ENCODE measurements around the gene ZNF821. TPM values are rescaled to one million over a fixed set of nuclear protein-coding genes. Genes with fewer than 3 reads are reported as not detected.

Gene ZNF821
- total and polyA plus RNA-seq, 10 of the 15 experiments (the other 5 are each of a cell fraction or from before 2014, with no cell fraction given) = 0.82 to 9.9 (median 6.8) TPM

- TF ChIP-seq HDAC6 (IDR thresholded peaks at IDR 0.05; ENCODE audit: unreplicated experiment) = no peak
- no peak for TF ChIP-seq KAT2A (conservative IDR thresholded peaks at IDR 0.05; ENCODE audit: control insufficient read depth, low read depth, low read length)
- TF ChIP-seq PML (IDR thresholded peaks at IDR 0.05; ENCODE audit: low read length) = no peak
Observed at GRCh38 chr16:71865173-71865863, 18.7 kb downstream of the ZNF821 start (continued).

- 94% methylated on average over 5 of the region's 5 CpGs for WGBS (ENCODE audit: insufficient coverage, insufficient replicate concordance, low lambda C conversion rate, missing lambda C conversion rate)
- Histone ChIP-seq H4K20me1 (ENCODE audit: control insufficient read depth, insufficient read depth) (no peaks in the 10 kb centered on the region), H3K79me2 (ENCODE audit: control insufficient read depth, insufficient read depth, low read length) (no peaks in the 10 kb centered on the region), H2AFZ (ENCODE audit: control insufficient read depth, low read depth, low read length) (no peak overlapping the region), H3K4me1 (ENCODE audit: control insufficient read depth, insufficient read depth, low read length) (no peaks in the 10 kb centered on the region), H3K4me2 (ENCODE audit: control insufficient read depth, insufficient read depth) (no peak overlapping the region), H3K4me3 (no peak overlapping the region), H3K36me3 (ENCODE audit: control insufficient read depth in 2 of 2, insufficient read depth in 2 of 2, low read length in 1 of 2) (peaks cover 7 to 13% of the 10 kb centered on the region in 2 experiments; a peak in 3 of 4 replicates), H3K9me3 (replicated peaks; ENCODE audit: control insufficient read depth, insufficient read depth, low read length) (no peaks in the 10 kb centered on the region), H3K27ac (ENCODE audit: control insufficient read depth, insufficient read depth) (no peak overlapping the region), H3K27me3 (replicated peaks in 1 of 2; ENCODE audit: control insufficient read depth in 2 of 2, insufficient read depth in 2 of 2, low read length in 1 of 2) (no peaks in the 10 kb centered on the region), H3K9ac (ENCODE audit: control insufficient read depth, insufficient read depth, low read length) (no peak overlapping the region)
- DNase-seq (ENCODE audit: low read depth, low spot score) (no peak), ATAC-seq (no peak), FAIRE-seq (no peak)
- CTCF ChIA-PET = interaction anchor here (1.0 to 2.0 kb wide), 2 partner anchors 18 to 181 kb away, joined by 3 to 7 read pairs; no protein-coding TSS in a partner anchor
- RAD21 ChIA-PET (ENCODE audit: unreplicated experiment) = no interaction called here
- POLR2A ChIA-PET = no interaction called here
- in situ Hi-C loops (cut with MboI) (no loop called here), intact Hi-C loops (cut with micrococcal nuclease; ENCODE audit: unreplicated experiment) (no loop called here)
- SMC1A ChIA-PET (ENCODE audit: uncharacterized antibody, unreplicated experiment) = interaction anchor here (1.1 to 1.6 kb wide), 2 partner anchors 10 to 133 kb away, joined by 3 to 4 read pairs; no protein-coding TSS in a partner anchor
- BruUV-seq (replicated peaks) = no TSS peak
- no peak for TF ChIP-seq RAD21 (IDR thresholded peaks at IDR 0.05; ENCODE audit: insufficient read depth, low read depth, low read length)
Observed at GRCh38 chr16:71863995-71864394, 20.0 kb downstream of the ZNF821 start.

Measured in GM12878 (cell line).